HG03442 (cell line): Measurements from ENCODE around the gene ATP6V1B1.

ENCODE experiments used
- ATAC-seq: cut with Tn5 transposase; IDR thresholded peaks from one replicate; pipeline ENCODE4 v1.9.1; 2021; ENCODE audit warnings: mild to moderate bottlenecking, moderate library complexity; ENCODE audit not compliant: unreplicated experiment

Gene ATP6V1B1

GRCh38 chr2:70901227-70902066 lies 34.3 kb upstream of the ATP6V1B1 start:
- no peak for ATAC-seq

- ATAC-seq, result no peak
These were observed 33.6 kb upstream of the ATP6V1B1 start for GRCh38 chr2:70902067-70902442.

GRCh38 chr2:70902579-70902978 lies 33.1 kb upstream of the ATP6V1B1 start:
- ATAC-seq, result no peak

GRCh38 chr2:70903171-70903570 lies 32.5 kb upstream of the ATP6V1B1 start:
- no peak for ATAC-seq

GRCh38 chr2:70903641-70904340 lies 31.9 kb upstream of the ATP6V1B1 start:
- no peak for ATAC-seq

- ATAC-seq, result no peak
These were observed 31.1 kb upstream of the ATP6V1B1 start for GRCh38 chr2:70904371-70905216.

GRCh38 chr2:70905443-70906421 lies 30.0 kb upstream of the ATP6V1B1 start:
- ATAC-seq, result no peak

GRCh38 chr2:70906439-70907005 lies 29.2 kb upstream of the ATP6V1B1 start:
- ATAC-seq, result no peak

- no peak for ATAC-seq
These were observed 28.3 kb upstream of the ATP6V1B1 start for GRCh38 chr2:70907130-70908057.

GRCh38 chr2:70916291-70916690 lies 19.4 kb upstream of the ATP6V1B1 start:
- no peak for ATAC-seq

- no peak for ATAC-seq
These were observed 17.7 kb upstream of the ATP6V1B1 start for GRCh38 chr2:70918016-70918415.

- no peak for ATAC-seq
These were observed 15.9 kb upstream of the ATP6V1B1 start for GRCh38 chr2:70919672-70920366.

GRCh38 chr2:70920367-70920715 lies 15.4 kb upstream of the ATP6V1B1 start:
- no peak for ATAC-seq

GRCh38 chr2:70921031-70921430 lies 14.7 kb upstream of the ATP6V1B1 start:
- no peak for ATAC-seq

- ATAC-seq, result no peak
These were observed 13.9 kb upstream of the ATP6V1B1 start for GRCh38 chr2:70921839-70922234.

- no peak for ATAC-seq
These were observed 13.2 kb upstream of the ATP6V1B1 start for GRCh38 chr2:70922235-70923234.

- no peak for ATAC-seq
These were observed 12.2 kb upstream of the ATP6V1B1 start for GRCh38 chr2:70923378-70924015.
